ENCODE data around the gene MYO5B. TPM values are rescaled to one million over a fixed set of nuclear protein-coding genes. Genes with fewer than 3 reads are reported as not detected.

The MYO5B gene
- total and polyA plus RNA-seq, 2 donors (not counting 1 experiment from before 2014, with no cell fraction given), result 0.30 to 1.7 TPM

- H3K4me1 ChIP-seq (ENCODE audit: control insufficient read depth in 2 of 2, insufficient read depth in 2 of 2, low read length in 2 of 2), result no peaks in the 10 kb centered on the region
- no peak for TF ChIP-seq CTCF (IDR thresholded peaks at IDR 0.05)
- Mint-ChIP-seq H3K27me3 (peaks cover 12% of the 10 kb centered on the region), H3K4me1 (no peaks in the 10 kb centered on the region), H3K27ac (no peak overlapping the region), H3K4me3 (no peak overlapping the region), H3K9me3 (ENCODE audit: insufficient read depth) (peaks cover 8% of the 10 kb centered on the region)
- ATAC-seq (ENCODE audit: low read depth) (no peak), DNase-seq (no peak)
- H3K27ac ChIP-seq (ENCODE audit: low read length in 2 of 2), result no peak overlapping the region
- no peak overlapping the region for H3K4me2 ChIP-seq (replicated peaks; ENCODE audit: low read depth, low read length, poor library complexity, severe bottlenecking)
- H3K4me3 ChIP-seq (ENCODE audit: control extremely low read depth in 1 of 5, extremely low read depth in 1 of 5, insufficient read depth in 1 of 5, low read depth in 2 of 5, low read length in 4 of 5), result no peak overlapping the region
- H3K79me2 ChIP-seq (ENCODE audit: control insufficient read depth, insufficient read depth, low read length), result no peaks in the 10 kb centered on the region
- POLR2A ChIA-PET, result no interaction called here
- no CpG with 5 or more reads among the region's 1 CpG for WGBS (ENCODE audit: insufficient coverage)
- peaks cover 0 to 6% (median 2%) of the 10 kb centered on the region in 4 experiments for H3K27me3 ChIP-seq (replicated peaks in 1 of 4; ENCODE audit: control extremely low read depth in 1 of 4, control insufficient read depth in 3 of 4, insufficient read depth in 4 of 4, low read length in 3 of 4)
- H2AFZ ChIP-seq (ENCODE audit: insufficient read depth, low read depth, low read length, poor library complexity, severe bottlenecking), result no peak overlapping the region
- no peaks in the 10 kb centered on the region for H3K36me3 ChIP-seq (replicated peaks in 1 of 2; ENCODE audit: control extremely low read depth in 1 of 2, control insufficient read depth in 1 of 2, extremely low read depth in 1 of 2, insufficient read depth in 2 of 2, low read length in 1 of 2)
- CTCF ChIA-PET, result no interaction called here
- no peaks in the 10 kb centered on the region for H4K20me1 ChIP-seq (ENCODE audit: control insufficient read depth, insufficient read depth, low read length, poor library complexity, severe bottlenecking)
- H3K9me3 ChIP-seq (ENCODE audit: control extremely low read depth in 1 of 3, control insufficient read depth in 2 of 3, insufficient read depth in 1 of 3, low read length in 2 of 3), result peaks cover 5 to 8% (median 8%) of the 10 kb centered on the region in 3 donors
- H3K9ac ChIP-seq (ENCODE audit: low read length), result no peak overlapping the region
- intact Hi-C loops (cut with micrococcal nuclease), result no loop called here
These were observed 367.0 kb downstream of the MYO5B start for GRCh38 chr18:49827996-49828395.

DNA sequence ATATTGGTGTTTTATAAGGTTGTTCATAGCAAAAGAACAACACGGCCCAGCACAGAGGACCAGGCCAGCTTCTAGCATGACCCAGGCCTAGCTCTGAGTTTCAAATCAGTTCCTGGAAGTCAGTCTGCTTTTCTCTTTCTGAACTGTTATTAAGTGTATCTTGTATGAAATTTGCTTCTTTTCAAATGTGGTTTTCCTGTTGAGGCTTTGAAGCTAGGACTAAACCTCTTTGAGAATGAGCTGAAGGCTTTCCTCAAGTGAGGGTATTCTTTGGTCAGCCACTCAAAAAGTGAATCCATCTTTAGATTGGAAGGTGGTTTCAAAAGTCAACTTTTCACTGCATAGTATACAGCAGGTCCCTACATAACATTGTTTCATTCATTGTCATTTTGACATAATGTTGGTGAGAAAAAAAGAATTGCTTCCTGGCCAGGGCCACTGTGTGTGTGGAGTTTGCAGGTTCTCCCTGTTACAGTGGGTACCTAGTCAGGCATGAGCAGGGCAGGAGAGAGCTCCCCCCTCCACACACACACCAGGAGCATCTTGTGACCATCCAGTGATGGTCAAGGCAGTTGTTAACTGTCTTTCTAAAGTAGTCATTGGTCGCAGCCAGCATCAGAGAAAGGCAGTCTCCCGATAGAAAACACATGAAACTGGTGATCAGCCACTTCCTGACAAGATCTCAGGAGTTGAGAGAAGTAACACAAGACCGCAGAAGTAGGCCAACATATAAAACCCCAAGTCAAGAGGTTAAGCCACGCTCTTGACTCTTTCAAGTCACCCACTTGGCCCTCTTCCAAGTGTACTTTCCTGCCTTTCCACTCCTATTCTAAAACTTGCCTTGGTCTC, 374.9 kb downstream of the MYO5B start:
- H3K4me1 ChIP-seq (ENCODE audit: control insufficient read depth in 2 of 2, insufficient read depth in 2 of 2, low read length in 2 of 2), result peaks cover 0 to 5% of the 10 kb centered on the region in 2 donors
- no peak overlapping the region for H3K4me3 ChIP-seq (ENCODE audit: control extremely low read depth in 1 of 5, extremely low read depth in 1 of 5, insufficient read depth in 1 of 5, low read depth in 2 of 5, low read length in 4 of 5)
- H3K4me3 Mint-ChIP-seq, result no peak overlapping the region
- no peak overlapping the region for H3K4me2 ChIP-seq (replicated peaks; ENCODE audit: low read depth, low read length, poor library complexity, severe bottlenecking)
- no peaks in the 10 kb centered on the region for H3K9me3 Mint-ChIP-seq (ENCODE audit: insufficient read depth)
- CTCF ChIA-PET, result no interaction called here
- no peak overlapping the region for H3K27ac ChIP-seq (ENCODE audit: low read length in 2 of 2)
- no peaks in the 10 kb centered on the region for H4K20me1 ChIP-seq (ENCODE audit: control insufficient read depth, insufficient read depth, low read length, poor library complexity, severe bottlenecking)
- no peak overlapping the region for H3K27ac Mint-ChIP-seq
- no peak overlapping the region for H3K9ac ChIP-seq (ENCODE audit: low read length)
- H3K4me1 Mint-ChIP-seq, result peaks cover 5% of the 10 kb centered on the region
- H3K27me3 Mint-ChIP-seq, result no peaks in the 10 kb centered on the region
- TF ChIP-seq EZH2 (IDR thresholded peaks at IDR 0.05; ENCODE audit: borderline replicate concordance, insufficient read depth, low read depth, low read length, poor library complexity, severe bottlenecking), result no peak
- no peak for TF ChIP-seq CTCF (IDR thresholded peaks at IDR 0.05)
- WGBS (ENCODE audit: insufficient coverage), result 30% methylated on average over 5 of the region's 5 CpGs
- no peak overlapping the region for H2AFZ ChIP-seq (ENCODE audit: insufficient read depth, low read depth, low read length, poor library complexity, severe bottlenecking)
- H3K79me2 ChIP-seq (ENCODE audit: control insufficient read depth, insufficient read depth, low read length), result no peaks in the 10 kb centered on the region
- ATAC-seq (ENCODE audit: low read depth) (no peak), DNase-seq (no peak)
- intact Hi-C loops (cut with micrococcal nuclease), result no loop called here
- H3K9me3 ChIP-seq (ENCODE audit: control extremely low read depth in 1 of 3, control insufficient read depth in 2 of 3, insufficient read depth in 1 of 3, low read length in 2 of 3), result no peaks in the 10 kb centered on the region
- no peaks in the 10 kb centered on the region for H3K36me3 ChIP-seq (replicated peaks in 1 of 2; ENCODE audit: control extremely low read depth in 1 of 2, control insufficient read depth in 1 of 2, extremely low read depth in 1 of 2, insufficient read depth in 2 of 2, low read length in 1 of 2)
- H3K27me3 ChIP-seq (replicated peaks in 1 of 4; ENCODE audit: control extremely low read depth in 1 of 4, control insufficient read depth in 3 of 4, insufficient read depth in 4 of 4, low read length in 3 of 4), result no peaks in the 10 kb centered on the region
- POLR2A ChIA-PET, result no interaction called here

Measured in B cell (primary cell).